HCT116 (cell line): Measurements from ENCODE around the gene VPS45. TPM values are rescaled to one million over a fixed set of nuclear protein-coding genes. Genes with fewer than 3 reads are reported as not detected.

Experiments used
- ATAC-seq: fragments of 200-7000 bp; cut with Tn5 transposase; 2 replicates; pipeline ENCODE4 v1.9.1; 2020; ENCODE audit warnings: mild to moderate bottlenecking, moderate library complexity
- BruUV-seq: library from RNA; stranded (reverse); fragments of 400-500 nt; replicated peaks from 2 replicates; lab custom pipeline; 2021; lab: Mats Ljungman, UMichigan
- CTCF ChIA-PET: fragments of 300-600 bp; sonication (Branson Sonifier 250); formaldehyde crosslinking; loops from one replicate; lab custom pipeline; 2021; ENCODE audit warnings: antibody characterized with exemption; lab: Charles Lee
- POLR2A ChIA-PET: fragments of 300-600, 350-600 bp; sonication (Branson Sonifier 250); formaldehyde crosslinking; loops from one replicate; lab custom pipeline; 2021; ENCODE audit warnings: antibody characterized with exemption; lab: Charles Lee
- RAD21 ChIA-PET, 2 experiments: fragments of 300-600 bp; sonication (Branson Sonifier 250); formaldehyde crosslinking; loops; one replicate each; lab custom pipeline; 2023; ENCODE audit warnings: low total read pairs in 2 of 2; ENCODE audit not compliant: uncharacterized antibody in 2 of 2, unreplicated experiment in 2 of 2, low non-redundant PET in 1 of 2; lab: Charles Lee
- DNase-seq: peaks from one replicate; pipeline ENCODE4 v3.0.0-alpha.2; 2010; ENCODE audit warnings: low read depth, low spot score
- H2AFZ ChIP-seq: fragments of 200-600 bp; shearing (Covaris generic), sonication (generic); 2 replicates; pipeline ENCODE4 v1.6.1; 2017; ENCODE audit warnings: low read depth, mixed run types, mixed read lengths, antibody characterized with exemption, low read length; ENCODE audit not compliant: poor library complexity, severe bottlenecking
- H3K27ac ChIP-seq: 2 replicates; pipeline ENCODE4 v1.5.1; 2012; ENCODE audit warnings: low read depth, low read length
- H3K27me3 ChIP-seq: fragments of 200-600 bp; sonication (generic); 2 replicates; pipeline ENCODE4 v1.6.1; 2016; ENCODE audit warnings: mixed run types, low read length, mixed read lengths; ENCODE audit not compliant: insufficient read depth
- H3K36me3 ChIP-seq, 2 experiments: fragments of 200-500 bp in 1 of 2; fragments of 200-600 bp in 1 of 2; sonication (Bioruptor generic) in 1 of 2; sonication (generic) in 1 of 2; 2 replicates each; pipeline versions ENCODE4 v1.5.1 to v1.6.1; 2014 to 2016; ENCODE audit warnings: low read length in 2 of 2, inconsistent platforms in 1 of 2, mixed read lengths in 1 of 2, mixed run types in 1 of 2; ENCODE audit not compliant: insufficient read depth in 2 of 2, control insufficient read depth in 1 of 2
- H3K4me1 ChIP-seq, 2 experiments: fragments of 200-600 bp in 1 of 2; sonication (generic) in 1 of 2; 2 replicates each; pipeline versions ENCODE4 v1.5.1 to v1.6.1; 2012 to 2017; ENCODE audit warnings: low read length in 2 of 2, inconsistent platforms in 1 of 2, mild to moderate bottlenecking in 1 of 2, mixed read lengths in 1 of 2, mixed run types in 1 of 2, moderate library complexity in 1 of 2; ENCODE audit not compliant: insufficient read depth in 2 of 2, control insufficient read depth in 1 of 2
- H3K4me2 ChIP-seq: fragments of 200-600 bp; sonication (generic); 2 replicates; pipeline ENCODE4 v1.6.1; 2017; ENCODE audit warnings: mixed run types, low read length, mixed read lengths
- H3K4me3 ChIP-seq, 2 experiments: fragments of 200-600 bp in 1 of 2; sonication (generic) in 1 of 2; replicated peaks in 1 of 2; 2 replicates each; pipeline ENCODE4 v1.5.1; 2011 to 2016; ENCODE audit warnings: low read length in 2 of 2, control low read depth in 1 of 2, low read depth in 1 of 2, mild to moderate bottlenecking in 1 of 2, mixed read lengths in 1 of 2, mixed run types in 1 of 2
- H3K79me2 ChIP-seq: fragments of 200-600 bp; sonication (generic); 2 replicates; pipeline ENCODE4 v1.6.1; 2017; ENCODE audit warnings: mild to moderate bottlenecking, mixed run types, low read length, moderate library complexity, mixed read lengths; ENCODE audit not compliant: insufficient read depth
- H3K9ac ChIP-seq: fragments of 200-600 bp; sonication (generic); 2 replicates; pipeline ENCODE4 v1.6.1; 2016; ENCODE audit warnings: low read length, mixed read lengths
- H3K9me2 ChIP-seq: fragments of 200-600 bp; sonication (generic), shearing (Covaris generic); 2 replicates; pipeline ENCODE4 v1.6.1; 2017; ENCODE audit warnings: mixed run types, mild to moderate bottlenecking, moderate library complexity; ENCODE audit not compliant: insufficient read depth
- H3K9me3 ChIP-seq, 2 experiments: fragments of 200-500 bp in 1 of 2; fragments of 200-600 bp in 1 of 2; sonication (Bioruptor generic) in 1 of 2; sonication (generic) in 1 of 2; 2 replicates each; pipeline ENCODE4 v1.6.1; 2014 to 2017; ENCODE audit warnings: low read length in 2 of 2, mixed read lengths in 2 of 2, inconsistent platforms in 1 of 2, low read depth in 1 of 2, mild to moderate bottlenecking in 1 of 2, mixed run types in 1 of 2, moderate library complexity in 1 of 2; ENCODE audit not compliant: control insufficient read depth in 1 of 2, insufficient read depth in 1 of 2
- H4K20me1 ChIP-seq: fragments of 200-600 bp; sonication (generic), shearing (Covaris generic); 2 replicates; pipeline ENCODE4 v1.6.1; 2017; ENCODE audit warnings: mixed run types, mild to moderate bottlenecking, moderate library complexity; ENCODE audit not compliant: insufficient read depth
- CEBPB ChIP-seq: IDR thresholded peaks from 2 replicates; pipeline ENCODE4 v1.6.1; 2012; ENCODE audit warnings: low read depth
- ELF1 ChIP-seq: IDR thresholded peaks from 2 replicates; pipeline ENCODE4 v1.6.1; 2012; ENCODE audit warnings: low read depth, borderline replicate concordance
- EZH2 ChIP-seq: fragments of 200-600 bp; sonication (generic); IDR thresholded peaks from 2 replicates; pipeline ENCODE4 v1.6.1; 2017; ENCODE audit warnings: antibody characterized with exemption, mixed run types
- JUND ChIP-seq: IDR thresholded peaks from 2 replicates; pipeline ENCODE4 v1.6.1; 2012
- MAX ChIP-seq: IDR thresholded peaks from 2 replicates; pipeline ENCODE4 v1.6.1; 2012
- POLR2AphosphoS5 ChIP-seq: IDR thresholded peaks from 2 replicates; pipeline ENCODE4 v1.6.1; 2011; ENCODE audit warnings: mild to moderate bottlenecking, low read depth, low read length, moderate library complexity
- REST ChIP-seq: IDR thresholded peaks from 2 replicates; pipeline ENCODE4 v1.6.1; 2012; ENCODE audit warnings: low read depth
- TCF7L2 ChIP-seq: IDR thresholded peaks from 2 replicates; pipeline ENCODE4 v1.7.0; 2011; ENCODE audit warnings: borderline replicate concordance, inconsistent platforms; ENCODE audit not compliant: insufficient read depth, insufficient read length; ENCODE audit errors: extremely low read depth
- YY1 ChIP-seq: IDR thresholded peaks from 2 replicates; pipeline ENCODE4 v1.6.1; 2011; ENCODE audit warnings: low read length, low read depth, moderate library complexity, mild to moderate bottlenecking; ENCODE audit not compliant: insufficient replicate concordance; ENCODE audit errors: extremely low read depth
- ZBTB33 ChIP-seq: IDR thresholded peaks from 2 replicates; pipeline ENCODE4 v1.6.1; 2011; ENCODE audit warnings: mild to moderate bottlenecking, low read length, moderate library complexity; ENCODE audit not compliant: insufficient replicate concordance; ENCODE audit errors: extremely low read depth
- ZFX ChIP-seq: fragments of 450-650 bp; IDR thresholded peaks from 2 replicates; pipeline ENCODE4 v1.6.1; 2017
- intact Hi-C: fragments of 100-400 bp; cut with micrococcal nuclease; formaldehyde crosslinking; loops from 2 replicates; pipeline ENCODE4 v1.10.0; 2022
- total RNA-seq: library from RNA; stranded (reverse); gene quantifications from one replicate; pipeline ENCODE4 v1.2.1, GENCODE V29; 2021; ENCODE audit not compliant: unreplicated experiment

VPS45 gene
- total RNA-seq, 1 experiment from 2014 or later = 28.1 TPM

GRCh38 chr1:150056407-150056806, 11.2 kb upstream of the VPS45 start:
- Histone ChIP-seq H3K79me2 (no peaks in the 10 kb centered on the region), H3K4me2 (no peak overlapping the region), H4K20me1 (no peaks in the 10 kb centered on the region), H3K9ac (no peak overlapping the region), H3K27me3 (no peaks in the 10 kb centered on the region), H3K9me2 (no peaks in the 10 kb centered on the region), H3K9me3 (no peaks in the 10 kb centered on the region), H2AFZ (no peak overlapping the region), H3K4me1 (peaks cover 0 to 12% of the 10 kb centered on the region in 2 experiments; a peak in 2 of 4 replicates), H3K4me3 (no peak overlapping the region), H3K27ac (no peak overlapping the region), H3K36me3 (no peaks in the 10 kb centered on the region)
- CTCF ChIA-PET = no interaction called here
- TF ChIP-seq JUND (no peak), CEBPB (no peak), ELF1 (no peak), TCF7L2 (no peak), ZFX (no peak), ZBTB33 (no peak), REST (no peak), EZH2 (no peak), MAX (no peak), YY1 (no peak), POLR2AphosphoS5 (no peak)
- BruUV-seq = no TSS peak
- no peak for DNase-seq
- POLR2A ChIA-PET = interaction anchor here (1.5 kb wide), 1 partner anchor 170 kb away, joined by 4 read pairs; a partner anchor contains a TSS
- no peak for ATAC-seq
- intact Hi-C loops = no loop called here
- RAD21 ChIA-PET = no interaction called here
